H1 (cell line): ENCODE measurements around the gene DKK2. TPM values are rescaled to one million over a fixed set of nuclear protein-coding genes. Genes with fewer than 3 reads are reported as not detected.

Experiments
- CTCF ChIA-PET: fragments of 300-600 bp; sonication (Branson Sonifier 250); formaldehyde crosslinking; loops from one replicate; lab custom pipeline; 2021; ENCODE audit not compliant: partially characterized antibody; lab: Charles Lee
- POLR2A ChIA-PET: fragments of 300-600 bp; sonication (Branson Sonifier 250); formaldehyde crosslinking; loops from one replicate; lab custom pipeline; 2021; ENCODE audit warnings: inconsistent platforms; ENCODE audit not compliant: partially characterized antibody; lab: Charles Lee
- DNase-seq, 2 experiments: peaks; one replicate each; pipeline versions ENCODE4 v3.0.0 to v3.0.0-alpha.2; 2010 to 2022; ENCODE audit warnings: low spot score in 2 of 2, low read depth in 1 of 2, mixed read lengths in 1 of 2
- FAIRE-seq: peaks from 2 replicates; lab custom pipeline; 2011; peaks lifted over from hg19 to GRCh38; lab: Jason Lieb, UNC
- H2AFZ ChIP-seq: 2 replicates; pipeline ENCODE4 v1.8.1; 2012; ENCODE audit warnings: low read length, inconsistent platforms
- H2AK5ac ChIP-seq: 2 replicates; pipeline ENCODE4 v1.6.1; 2013; ENCODE audit warnings: low read depth, low read length
- H2BK120ac ChIP-seq: replicated peaks from 2 replicates; pipeline ENCODE3; 2013; ENCODE audit warnings: low read depth, low read length, inconsistent platforms
- H2BK12ac ChIP-seq: 2 replicates; pipeline ENCODE4 v1.6.1; 2013; ENCODE audit warnings: low read depth, low read length
- H2BK15ac ChIP-seq: 2 replicates; pipeline ENCODE4 v1.6.1; 2013; ENCODE audit warnings: low read length
- H2BK20ac ChIP-seq: 2 replicates; pipeline ENCODE4 v1.6.1; 2013; ENCODE audit warnings: low read length
- H2BK5ac ChIP-seq: 2 replicates; pipeline ENCODE4 v1.6.1; 2013; ENCODE audit warnings: low read depth, low read length
- H3K14ac ChIP-seq: 2 replicates; pipeline ENCODE4 v1.6.1; 2013; ENCODE audit warnings: inconsistent platforms; ENCODE audit not compliant: insufficient read length
- H3K18ac ChIP-seq: 2 replicates; pipeline ENCODE4 v1.6.1; 2013; ENCODE audit warnings: low read length; ENCODE audit errors: extremely low read depth
- H3K23ac ChIP-seq: 2 replicates; pipeline ENCODE4 v1.6.1; 2013; ENCODE audit warnings: inconsistent platforms; ENCODE audit not compliant: insufficient read length
- H3K23me2 ChIP-seq: 2 replicates; pipeline ENCODE4 v1.6.1; 2013; ENCODE audit warnings: low read depth, low read length
- H3K27ac ChIP-seq: 2 replicates; pipeline ENCODE4 v1.6.1; 2011; ENCODE audit warnings: low read depth, low read length, inconsistent platforms
- H3K27me3 ChIP-seq, 4 experiments: replicated peaks in 1 of 4; 1 replicate in 1 of 4; 2 replicates in 3 of 4; pipeline versions ENCODE4 v1.6.1 to v1.8.1; 2011 to 2013; ENCODE audit warnings: low read length in 3 of 4, mild to moderate bottlenecking in 3 of 4, inconsistent platforms in 2 of 4, mixed read lengths in 2 of 4, moderate library complexity in 1 of 4; ENCODE audit not compliant: control insufficient read depth in 3 of 4, insufficient read depth in 3 of 4; ENCODE audit errors: extremely low read depth in 1 of 4
- H3K36me3 ChIP-seq, 4 experiments: 2 replicates each; pipeline versions ENCODE4 v1.6.1 to v1.8.1; 2011 to 2013; ENCODE audit warnings: mild to moderate bottlenecking in 4 of 4, low read length in 3 of 4, moderate library complexity in 2 of 4, control low read depth in 1 of 4, inconsistent platforms in 1 of 4; ENCODE audit not compliant: insufficient read depth in 4 of 4, control insufficient read depth in 2 of 4
- H3K4ac ChIP-seq: replicated peaks from 2 replicates; pipeline ENCODE3; 2013; ENCODE audit warnings: low read length, low read depth, mixed read lengths, inconsistent platforms; ENCODE audit not compliant: insufficient read length
- H3K4me1 ChIP-seq, 4 experiments: replicated peaks in 1 of 4; 1 replicate in 1 of 4; 2 replicates in 3 of 4; pipeline versions ENCODE4 v1.6.1 to v1.8.1; 2011 to 2013; ENCODE audit warnings: low read length in 3 of 4, inconsistent platforms in 2 of 4, mixed read lengths in 1 of 4; ENCODE audit not compliant: insufficient read depth in 4 of 4, control insufficient read depth in 3 of 4
- H3K4me2 ChIP-seq, 2 experiments: 2 replicates each; pipeline versions ENCODE4 v1.6.1 to v1.8.1; 2011 to 2013; ENCODE audit warnings: low read depth in 2 of 2, low read length in 2 of 2, control low read depth in 1 of 2, inconsistent platforms in 1 of 2, mild to moderate bottlenecking in 1 of 2; ENCODE audit not compliant: insufficient read depth in 1 of 2
- H3K4me3 ChIP-seq, 4 experiments: fragments of 200-600, 300-600 bp in 1 of 4; sonication (generic), shearing (Covaris generic), sonication (Bioruptor Twin) in 1 of 4; 2 replicates each; pipeline versions ENCODE4 v1.5.1 to v1.8.1; 2011 to 2016; ENCODE audit warnings: low read length in 4 of 4, low read depth in 3 of 4, control low read depth in 2 of 4, inconsistent platforms in 2 of 4, mild to moderate bottlenecking in 2 of 4, mixed read lengths in 1 of 4, moderate library complexity in 1 of 4; ENCODE audit not compliant: insufficient read depth in 2 of 4; ENCODE audit errors: extremely low read depth in 1 of 4
- H3K56ac ChIP-seq: replicated peaks from 2 replicates; pipeline ENCODE3; 2013; ENCODE audit warnings: low read depth, mild to moderate bottlenecking, mixed read lengths, low read length, inconsistent platforms; ENCODE audit not compliant: insufficient read length
- H3K79me1 ChIP-seq: 2 replicates; pipeline ENCODE4 v1.6.1; 2013; ENCODE audit warnings: low read depth, low read length, control low read depth
- H3K79me2 ChIP-seq, 2 experiments: 2 replicates each; pipeline versions ENCODE4 v1.6.1 to v1.8.1; 2012 to 2013; ENCODE audit warnings: low read length in 2 of 2, mild to moderate bottlenecking in 2 of 2, inconsistent platforms in 1 of 2; ENCODE audit not compliant: insufficient read depth in 2 of 2, control insufficient read depth in 1 of 2
- H3K9ac ChIP-seq, 4 experiments: replicated peaks in 1 of 4; 1 replicate in 1 of 4; 2 replicates in 3 of 4; pipeline versions ENCODE4 v1.6.1 to v1.8.1; 2011 to 2013; ENCODE audit warnings: low read depth in 3 of 4, low read length in 3 of 4, control low read depth in 2 of 4, mild to moderate bottlenecking in 2 of 4, moderate library complexity in 2 of 4, inconsistent platforms in 1 of 4; ENCODE audit errors: extremely low read depth in 1 of 4
- H3K9me3 ChIP-seq, 2 experiments: 2 replicates each; pipeline versions ENCODE4 v1.6.1 to v1.8.1; 2012 to 2013; ENCODE audit warnings: mild to moderate bottlenecking in 2 of 2, moderate library complexity in 2 of 2, control low read depth in 1 of 2, inconsistent platforms in 1 of 2, low read depth in 1 of 2, low read length in 1 of 2, mixed read lengths in 1 of 2; ENCODE audit not compliant: insufficient read depth in 2 of 2
- H4K20me1 ChIP-seq, 2 experiments: replicated peaks in 1 of 2; 2 replicates each; pipeline versions ENCODE3 to v1.8.1; 2011 to 2013; ENCODE audit warnings: inconsistent platforms in 2 of 2, low read length in 2 of 2, mild to moderate bottlenecking in 1 of 2; ENCODE audit not compliant: insufficient read depth in 2 of 2, control insufficient read depth in 1 of 2
- H4K5ac ChIP-seq: 2 replicates; pipeline ENCODE4 v1.6.1; 2013; ENCODE audit warnings: low read length, low read depth, mixed read lengths, inconsistent platforms; ENCODE audit not compliant: insufficient read length
- H4K8ac ChIP-seq: 2 replicates; pipeline ENCODE4 v1.8.0; 2013; ENCODE audit warnings: mild to moderate bottlenecking, moderate library complexity, low read length, inconsistent platforms; ENCODE audit not compliant: insufficient read depth; ENCODE audit errors: extremely low read depth
- H4K91ac ChIP-seq: replicated peaks from 2 replicates; pipeline ENCODE3; 2013; ENCODE audit warnings: low read length, mixed read lengths, inconsistent platforms; ENCODE audit not compliant: insufficient read length
- WGBS, 2 experiments: shearing (Covaris generic) in 1 of 2; methylation state at CpG; one replicate each; pipeline versions ENCODE4 v1.1.6 to v1.1.7; 2013 to 2015; ENCODE audit warnings: low lambda C conversion rate in 2 of 2, mixed read lengths in 2 of 2, inconsistent platforms in 1 of 2, low coverage in 1 of 2, missing lambda C conversion rate in 1 of 2; ENCODE audit not compliant: insufficient replicate concordance in 2 of 2, insufficient coverage in 1 of 2, insufficient read length in 1 of 2; ENCODE audit errors: extremely low coverage in 1 of 2, missing lambda C conversion rate in 1 of 2; 5-methylcytosine and 5-hydroxymethylcytosine counted together
- polyA plus RNA-seq, 7 experiments: library from polyadenylated mRNA; depleted of rRNA in 3 of 7; stranded (reverse) in 5 of 7; unstranded in 2 of 7; fragments of >200 nt in 5 of 7; fragments of 200-250 nt in 2 of 7; gene quantifications; 1 replicate in 5 of 7; 2 replicates in 1 of 7; 4 replicates in 1 of 7; pipeline versions ENCODE4 v1.2.1 to v1.2.3, GENCODE V29; 2011 to 2013; ENCODE audit warnings: missing spikeins in 2 of 7, mixed read lengths in 2 of 7
- total RNA-seq: library from RNA; stranded (reverse); fragmentation: NEBNext Ultra II Directional; extraction: Animal tissue kit (Norgen Biotek cat#: 25700); gene quantifications from 2 replicates; pipeline ENCODE4 v1.2.1, GENCODE V29; 2021

DKK2 gene
- total and polyA plus RNA-seq, 2 of the 8 experiments (the other 6 are each of a cell fraction or from before 2014, with no cell fraction given) = 0.09 to 0.13 TPM

GRCh38 chr4:107069049-107069448, 32.9 kb upstream of the DKK2 start:
- H3K23me2 ChIP-seq = no peaks in the 10 kb centered on the region
- no peak overlapping the region for H2BK20ac ChIP-seq
- peaks cover 0 to 2% (median 0%) of the 10 kb centered on the region in 4 experiments; a peak in 1 of 8 replicates for H3K36me3 ChIP-seq
- H2AFZ ChIP-seq = no peak overlapping the region
- no peak overlapping the region for H2BK120ac ChIP-seq
- no peak overlapping the region for H3K4me2 ChIP-seq
- H4K91ac ChIP-seq = no peak overlapping the region
- no peaks in the 10 kb centered on the region for H4K20me1 ChIP-seq
- no peaks in the 10 kb centered on the region for H3K4me1 ChIP-seq
- peaks cover 0 to 7% of the 10 kb centered on the region in 2 experiments; a peak in 1 of 4 replicates for H3K9me3 ChIP-seq
- no peak overlapping the region for H3K27ac ChIP-seq
- H3K23ac ChIP-seq = no peak overlapping the region
- no peak overlapping the region for H3K4me3 ChIP-seq
- H4K8ac ChIP-seq = no peak overlapping the region
- no peak overlapping the region for H3K9ac ChIP-seq
- WGBS, 2 experiments = 89% methylated on average over 3 of the region's 3 CpGs; no CpG with 5 or more reads in 1 of the 2 experiments
- no peak overlapping the region for H3K14ac ChIP-seq
- H3K4ac ChIP-seq = no peak overlapping the region
- POLR2A ChIA-PET = interaction anchor here (0.6 to 0.7 kb wide), 3 partner anchors 72 to 693 kb away, joined by 3 read pairs; no protein-coding TSS in a partner anchor
- no peak overlapping the region for H2BK15ac ChIP-seq
- DNase-seq (no peak), FAIRE-seq (no peak)
- no peak overlapping the region for H2BK5ac ChIP-seq
- CTCF ChIA-PET = interaction anchor here (0.6 to 4.3 kb wide), 4 partner anchors 17 to 408 kb away, joined by 3 to 24 read pairs (median 4); no protein-coding TSS in a partner anchor
- H3K27me3 ChIP-seq = no peaks in the 10 kb centered on the region
- no peak overlapping the region for H2BK12ac ChIP-seq
- no peak overlapping the region for H2AK5ac ChIP-seq
- no peaks in the 10 kb centered on the region for H3K79me2 ChIP-seq
- H3K56ac ChIP-seq = no peak overlapping the region
- H3K79me1 ChIP-seq = no peaks in the 10 kb centered on the region
- H3K18ac ChIP-seq = no peak overlapping the region
- H4K5ac ChIP-seq = no peak overlapping the region
